Adipocyte (in vitro differentiated cells): ENCODE results near the gene GPR39.
A peak's percentile ranks its signal among the peaks of the same experiment; 100 is the strongest.

Experiments
- DNase-seq: peaks from one replicate; pipeline ENCODE4 v3.0.0-alpha.2; 2015; ENCODE audit warnings: low read depth
- H3K27me3 ChIP-seq: replicated peaks from 2 replicates; pipeline ENCODE4 v1.7.0; 2013; ENCODE audit warnings: mild to moderate bottlenecking, low read length, moderate library complexity; ENCODE audit not compliant: control insufficient read depth, insufficient read depth
- H3K36me3 ChIP-seq: 2 replicates; pipeline ENCODE4 v1.7.0; 2013; ENCODE audit warnings: low read length, mild to moderate bottlenecking, moderate library complexity; ENCODE audit not compliant: control insufficient read depth, insufficient read depth, severe bottlenecking
- H3K4me1 ChIP-seq: 2 replicates; pipeline ENCODE4 v1.7.0; 2013; ENCODE audit warnings: mild to moderate bottlenecking, low read length, moderate library complexity; ENCODE audit not compliant: control insufficient read depth, insufficient read depth
- H3K4me3 ChIP-seq: 2 replicates; pipeline ENCODE4 v1.7.0; 2013; ENCODE audit warnings: mild to moderate bottlenecking, low read length, moderate library complexity
- H3K9ac ChIP-seq: 2 replicates; pipeline ENCODE4 v1.7.0; 2013; ENCODE audit warnings: mild to moderate bottlenecking, low read length, moderate library complexity
- H3K9me3 ChIP-seq: 2 replicates; pipeline ENCODE4 v1.7.0; 2013; ENCODE audit warnings: mild to moderate bottlenecking, low read length, moderate library complexity; ENCODE audit not compliant: control insufficient read depth

The GPR39 gene

GRCh38 chr2:132668189-132668823, 251.7 kb downstream of the GPR39 start:
- Histone ChIP-seq H3K4me1 (peaks cover 23% of the 10 kb centered on the region), H3K27me3 (peaks cover 14% of the 10 kb centered on the region), H3K9ac (no peak overlapping the region), H3K4me3 (no peak overlapping the region), H3K9me3 (no peaks in the 10 kb centered on the region), H3K36me3 (no peaks in the 10 kb centered on the region)
- no peak for DNase-seq

- no peaks in the 10 kb centered on the region for H3K36me3 ChIP-seq
- H3K27me3 ChIP-seq: peaks cover 14% of the 10 kb centered on the region
- H3K9me3 ChIP-seq: no peaks in the 10 kb centered on the region
- H3K4me3 ChIP-seq: peak overlapping the region; percentile 81
- no peak overlapping the region for H3K9ac ChIP-seq
- peaks cover 26% of the 10 kb centered on the region for H3K4me1 ChIP-seq
- DNase-seq: no peak
Observed at GRCh38 chr2:132668987-132669907, 252.6 kb downstream of the GPR39 start.

- H3K36me3 ChIP-seq: no peaks in the 10 kb centered on the region
- DNase-seq: peak; percentile 52
- H3K4me1 ChIP-seq: peaks cover 32% of the 10 kb centered on the region
- H3K9me3 ChIP-seq: no peaks in the 10 kb centered on the region
- peaks cover 14% of the 10 kb centered on the region for H3K27me3 ChIP-seq
- H3K9ac ChIP-seq: peak within 1 kb of the TSS; percentile 51
- peak within 1 kb of the TSS; percentile 81 for H3K4me3 ChIP-seq
Observed at GRCh38 chr2:132669908-132670495, 253.4 kb downstream of the GPR39 start, which contains the start of gene LYPD1. LYPD1 (minus strand) TSS chr2:132670205; CDS start chr2:132669932, 273 bp downstream.

- H3K27me3 ChIP-seq: peaks cover 14% of the 10 kb centered on the region
- no peaks in the 10 kb centered on the region for H3K9me3 ChIP-seq
- H3K4me1 ChIP-seq: peaks cover 32% of the 10 kb centered on the region
- peak overlapping the region; percentile 51 for H3K9ac ChIP-seq
- peak overlapping the region; percentile 81 for H3K4me3 ChIP-seq
- no peaks in the 10 kb centered on the region for H3K36me3 ChIP-seq
- peak; percentile 42 for DNase-seq
Observed at GRCh38 chr2:132670496-132671150, 254.0 kb downstream of the GPR39 start.

- Histone ChIP-seq H3K4me3 (peak overlapping the region; percentile 81), H3K4me1 (peaks cover 32% of the 10 kb centered on the region), H3K36me3 (no peaks in the 10 kb centered on the region), H3K9me3 (no peaks in the 10 kb centered on the region), H3K27me3 (peaks cover 14% of the 10 kb centered on the region), H3K9ac (peak overlapping the region; percentile 3)
- peak; percentile 35 for DNase-seq
Observed at GRCh38 chr2:132671151-132671835, 254.7 kb downstream of the GPR39 start.

GRCh38 chr2:132676999-132677398, 260.4 kb downstream of the GPR39 start:
- Histone ChIP-seq H3K4me1 (peaks cover 10% of the 10 kb centered on the region), H3K9ac (no peak overlapping the region), H3K9me3 (no peaks in the 10 kb centered on the region)

GRCh38 chr2:132677661-132678060, 261.1 kb downstream of the GPR39 start:
- DNase-seq: no peak
- Histone ChIP-seq H3K9me3 (no peaks in the 10 kb centered on the region), H3K4me3 (no peak overlapping the region), H3K9ac (no peak overlapping the region), H3K36me3 (no peaks in the 10 kb centered on the region), H3K4me1 (peaks cover 9% of the 10 kb centered on the region), H3K27me3 (no peaks in the 10 kb centered on the region)

More at GRCh38 chr2:132676999-132677398, 260.4 kb downstream of the GPR39 start:
- H3K36me3 ChIP-seq: no peaks in the 10 kb centered on the region
- no peak overlapping the region for H3K4me3 ChIP-seq
- no peak for DNase-seq
- H3K27me3 ChIP-seq: no peaks in the 10 kb centered on the region

GRCh38 chr2:132678483-132678882, 261.9 kb downstream of the GPR39 start:
- DNase-seq: no peak
- peaks cover 9% of the 10 kb centered on the region for H3K4me1 ChIP-seq
- H3K27me3 ChIP-seq: no peaks in the 10 kb centered on the region
- H3K36me3 ChIP-seq: no peaks in the 10 kb centered on the region
- H3K9me3 ChIP-seq: no peaks in the 10 kb centered on the region
- H3K9ac ChIP-seq: no peak overlapping the region
- no peak overlapping the region for H3K4me3 ChIP-seq

GRCh38 chr2:132680544-132680943, 263.9 kb downstream of the GPR39 start:
- no peak overlapping the region for H3K4me3 ChIP-seq

GRCh38 chr2:132681766-132682165, 265.2 kb downstream of the GPR39 start:
- Histone ChIP-seq H3K27me3 (no peaks in the 10 kb centered on the region), H3K9me3 (no peaks in the 10 kb centered on the region), H3K4me1 (no peaks in the 10 kb centered on the region), H3K36me3 (no peaks in the 10 kb centered on the region), H3K9ac (no peak overlapping the region), H3K4me3 (no peak overlapping the region)
- DNase-seq: no peak

More at GRCh38 chr2:132680544-132680943, 263.9 kb downstream of the GPR39 start:
- no peaks in the 10 kb centered on the region for H3K4me1 ChIP-seq
- H3K27me3 ChIP-seq: no peaks in the 10 kb centered on the region
- H3K36me3 ChIP-seq: no peaks in the 10 kb centered on the region
- no peak for DNase-seq
- no peaks in the 10 kb centered on the region for H3K9me3 ChIP-seq
- no peak overlapping the region for H3K9ac ChIP-seq
